H7 (cell line): Measurements from ENCODE around the gene OSBP2. TPM values are rescaled to one million over a fixed set of nuclear protein-coding genes. Genes with fewer than 3 reads are reported as not detected.

Experiments used
- DNase-seq: peaks from one replicate; pipeline ENCODE4 v3.0.0; 2012
- H3K27me3 ChIP-seq: 2 replicates; pipeline ENCODE4 v1.6.0; 2011; ENCODE audit warnings: mild to moderate bottlenecking, low read length; ENCODE audit not compliant: control insufficient read depth, insufficient read depth
- H3K36me3 ChIP-seq: replicated peaks from 2 replicates; pipeline ENCODE4 v1.5.1; 2011; ENCODE audit warnings: low read length; ENCODE audit not compliant: control insufficient read depth, insufficient read depth
- H3K4me3 ChIP-seq: 2 replicates; pipeline ENCODE4 v1.5.1; 2011; ENCODE audit warnings: low read depth, mild to moderate bottlenecking, control low read depth, low read length, moderate library complexity; ENCODE audit not compliant: insufficient read depth
- total RNA-seq: library from RNA; depleted of rRNA; stranded (reverse); fragments of >200 nt; shearing (Covaris generic); gene quantifications from 2 replicates; pipeline ENCODE4 v1.2.3, GENCODE V29; 2014

Gene OSBP2
- total RNA-seq, 1 experiment from 2014 or later = 4.7 TPM

DNA sequence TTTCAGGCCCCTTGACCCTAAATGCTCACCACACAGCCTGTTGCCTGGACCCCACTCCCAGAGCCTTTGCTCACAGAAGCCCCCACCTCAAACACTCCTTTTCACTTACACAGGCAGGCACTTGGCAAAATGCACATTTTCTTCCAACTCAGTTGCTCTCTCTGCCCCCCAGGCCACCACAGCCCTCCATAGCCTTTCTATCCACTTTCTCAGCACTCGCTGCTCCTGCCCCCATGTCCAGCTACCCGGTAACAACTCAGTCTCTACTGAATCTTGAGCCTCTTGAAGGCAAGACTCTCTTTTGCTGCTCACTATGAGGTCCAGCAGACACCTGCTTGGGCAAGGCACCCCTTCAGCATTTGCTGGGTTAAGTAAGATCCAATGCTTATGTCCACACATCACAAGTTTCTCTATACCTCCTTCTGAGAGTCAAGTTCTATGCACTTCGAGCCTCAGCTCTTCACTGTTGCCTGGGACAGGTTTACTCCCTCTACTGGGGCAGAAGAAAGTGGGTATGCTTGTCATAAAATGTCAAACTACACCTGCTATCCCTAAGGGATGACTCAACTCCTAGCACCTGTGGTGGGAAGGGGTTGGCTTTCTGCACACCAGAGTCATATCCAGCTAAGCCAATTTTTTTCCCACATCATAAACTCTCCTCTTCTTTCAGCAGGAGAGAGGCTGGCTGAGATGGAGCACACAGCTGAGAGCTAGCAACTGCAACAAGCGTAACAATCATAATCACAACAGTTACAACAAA, 237.0 kb downstream of the OSBP2 start:
- Histone ChIP-seq H3K4me3 (no peak overlapping the region), H3K27me3 (no peaks in the 10 kb centered on the region), H3K36me3 (peaks cover 67% of the 10 kb centered on the region)
- no peak for DNase-seq

DNA sequence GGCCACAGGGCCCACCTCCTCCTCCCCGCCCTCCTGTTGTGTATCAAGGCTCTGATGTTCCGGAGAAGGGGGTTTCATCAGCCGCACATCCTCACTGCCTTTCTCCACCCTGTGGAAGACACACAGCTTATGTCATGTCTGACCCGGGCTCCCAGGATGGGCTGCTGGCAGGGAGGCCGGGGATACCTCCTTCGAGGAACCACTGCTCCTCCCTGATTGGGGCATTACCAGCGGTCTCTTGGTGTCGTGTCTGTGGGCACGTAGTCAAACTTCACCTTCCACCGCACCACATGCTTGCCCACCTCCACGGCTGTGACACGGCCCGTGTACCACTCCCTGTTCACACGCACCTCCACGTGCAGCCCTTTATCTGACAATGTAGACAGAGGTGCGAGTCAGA, 238.0 kb downstream of the OSBP2 start:
- Histone ChIP-seq H3K36me3 (peaks cover 68% of the 10 kb centered on the region), H3K4me3 (no peak overlapping the region), H3K27me3 (no peaks in the 10 kb centered on the region)
- no peak for DNase-seq

DNA sequence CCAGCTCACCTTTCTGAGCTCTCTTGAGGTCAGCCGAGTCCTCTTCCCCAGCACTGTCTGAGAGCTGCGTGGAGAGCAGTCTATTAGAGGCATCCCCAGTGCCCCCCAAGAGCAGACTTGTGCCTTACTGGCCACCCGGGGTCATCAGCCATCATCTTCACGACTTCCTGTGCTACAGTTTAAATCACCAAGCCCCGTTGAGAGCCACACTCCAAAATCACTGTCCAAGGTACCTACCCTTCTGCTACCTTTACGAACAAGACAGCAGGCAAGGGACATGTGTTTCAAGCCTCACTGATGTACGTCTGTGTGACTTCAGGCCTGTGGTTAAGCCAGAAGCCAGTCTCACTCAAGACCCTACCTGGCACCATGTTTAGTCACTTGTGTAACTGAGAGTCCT, 238.8 kb downstream of the OSBP2 start:
- Histone ChIP-seq H3K4me3 (no peak overlapping the region), H3K36me3 (peaks cover 67% of the 10 kb centered on the region), H3K27me3 (no peaks in the 10 kb centered on the region)
- no peak for DNase-seq

DNA sequence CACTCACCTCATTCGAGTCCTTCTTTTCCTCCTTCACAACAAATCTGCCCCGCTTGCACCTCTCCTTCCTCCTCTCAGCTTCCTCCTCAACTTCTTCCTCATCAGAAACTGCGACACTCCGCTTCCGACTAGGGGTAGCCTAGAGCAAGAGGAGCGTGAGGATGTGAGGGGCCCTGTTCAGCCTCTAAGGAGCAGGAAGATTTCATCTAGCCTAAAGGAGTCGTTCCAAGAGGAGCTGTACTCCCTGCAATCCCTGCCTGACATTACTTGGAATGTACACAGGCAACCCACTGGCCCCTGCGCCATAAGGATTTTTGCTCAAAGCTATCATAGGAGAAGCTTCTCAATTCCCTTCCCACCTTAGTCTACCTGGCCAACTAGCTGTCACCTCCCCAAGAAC, 239.4 kb downstream of the OSBP2 start:
- no peak overlapping the region for H3K4me3 ChIP-seq
- DNase-seq = no peak
- peaks cover 68% of the 10 kb centered on the region for H3K36me3 ChIP-seq
- H3K27me3 ChIP-seq = no peaks in the 10 kb centered on the region

DNA sequence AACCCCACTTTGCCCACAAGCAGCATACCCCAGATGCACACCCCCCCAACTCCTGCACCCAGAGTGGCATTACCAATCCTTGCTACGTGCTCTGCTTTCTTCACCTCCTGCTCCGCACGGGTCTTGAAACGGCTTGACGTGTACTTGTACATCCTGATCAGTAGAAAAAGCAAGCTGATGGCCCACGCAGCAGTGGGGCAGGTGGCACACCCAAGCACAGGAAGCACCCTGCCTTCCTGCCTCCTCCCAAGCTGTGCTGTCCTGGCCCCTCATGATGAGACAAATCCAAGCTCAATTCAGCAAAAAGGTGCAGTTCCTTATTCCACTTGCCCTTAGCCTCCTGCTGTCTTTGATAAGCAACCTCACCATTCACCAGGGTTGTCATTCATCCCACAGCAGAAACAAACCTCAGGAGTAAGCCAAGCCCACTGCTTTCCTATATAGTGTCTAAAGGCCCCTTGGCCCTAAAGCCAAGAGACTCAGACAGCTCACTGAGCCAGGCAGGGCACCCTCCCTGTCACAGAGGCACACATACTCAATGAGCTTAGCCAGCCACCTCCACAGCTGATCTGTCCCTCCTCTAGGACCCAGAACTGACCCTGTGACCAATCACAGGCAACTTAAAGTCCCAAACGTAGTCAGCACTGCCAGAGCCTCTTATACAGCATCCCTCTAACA, 246.2 kb downstream of the OSBP2 start:
- H3K4me3 ChIP-seq = no peak overlapping the region
- no peaks in the 10 kb centered on the region for H3K27me3 ChIP-seq
- no peak for DNase-seq
- H3K36me3 ChIP-seq = peaks cover 74% of the 10 kb centered on the region

DNA sequence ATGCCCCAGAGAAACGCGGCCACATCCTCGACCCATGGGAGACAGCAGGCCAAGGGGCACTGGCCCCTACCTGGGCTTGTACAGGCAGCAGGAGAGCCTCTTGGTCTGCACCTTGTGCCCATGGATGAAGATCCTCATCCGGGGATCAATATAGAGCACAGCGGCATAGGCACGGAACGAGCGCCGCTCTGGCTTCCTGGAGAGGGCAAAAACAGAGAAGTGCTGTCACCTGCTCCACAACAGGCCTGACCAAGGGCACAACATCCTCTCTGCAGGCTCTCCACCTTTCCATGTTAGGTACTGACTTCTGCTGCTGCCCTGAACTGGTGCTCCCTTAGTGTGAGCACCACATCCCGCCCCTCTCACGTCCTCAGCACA, 246.7 kb downstream of the OSBP2 start:
- H3K36me3 ChIP-seq = peaks cover 76% of the 10 kb centered on the region
- no peak for DNase-seq
- H3K4me3 ChIP-seq = no peak overlapping the region
- no peaks in the 10 kb centered on the region for H3K27me3 ChIP-seq

DNA sequence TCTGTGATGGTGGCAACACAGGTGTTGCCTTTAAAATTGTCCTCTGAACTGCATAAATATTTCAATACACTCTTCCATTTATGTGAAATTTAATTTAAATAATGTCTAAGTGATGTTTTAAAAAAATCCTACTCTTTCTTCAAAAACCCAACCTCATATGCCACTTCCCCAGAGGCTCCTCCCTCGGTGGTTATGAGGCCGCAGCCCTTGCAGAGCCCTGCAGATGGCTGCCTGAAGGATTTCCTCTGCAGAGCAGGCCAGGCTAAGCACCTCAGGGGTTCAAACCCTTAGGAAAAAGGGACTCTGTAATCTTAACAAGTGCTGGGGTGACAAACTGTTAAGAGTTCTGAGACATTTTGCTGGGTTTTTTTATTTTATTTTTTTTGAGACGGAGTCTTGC, 248.7 kb downstream of the OSBP2 start:
- DNase-seq = no peak
- Histone ChIP-seq H3K27me3 (no peaks in the 10 kb centered on the region), H3K4me3 (no peak overlapping the region), H3K36me3 (peaks cover 66% of the 10 kb centered on the region)

DNA sequence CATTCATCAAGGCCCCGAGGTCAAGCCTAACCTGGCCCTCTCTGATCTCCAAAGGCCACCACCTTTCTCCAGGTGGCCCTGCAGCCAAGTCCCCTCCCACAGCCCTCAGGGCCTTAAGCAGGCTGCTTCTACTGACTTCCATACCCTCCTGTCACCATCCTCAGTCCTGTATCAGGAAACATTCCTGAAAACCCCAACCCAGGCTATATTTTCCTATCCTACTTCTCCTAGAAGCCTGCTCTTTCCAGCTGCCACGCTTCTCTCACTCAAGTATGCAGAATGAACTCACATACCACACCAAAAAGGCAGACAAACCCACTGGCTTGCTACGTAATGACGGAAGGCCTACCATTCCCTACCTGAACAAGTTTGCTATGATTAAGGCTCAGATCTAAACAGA, 250.3 kb downstream of the OSBP2 start:
- H3K4me3 ChIP-seq = no peak overlapping the region
- peaks cover 66% of the 10 kb centered on the region for H3K36me3 ChIP-seq
- no peak for DNase-seq
- no peaks in the 10 kb centered on the region for H3K27me3 ChIP-seq

DNA sequence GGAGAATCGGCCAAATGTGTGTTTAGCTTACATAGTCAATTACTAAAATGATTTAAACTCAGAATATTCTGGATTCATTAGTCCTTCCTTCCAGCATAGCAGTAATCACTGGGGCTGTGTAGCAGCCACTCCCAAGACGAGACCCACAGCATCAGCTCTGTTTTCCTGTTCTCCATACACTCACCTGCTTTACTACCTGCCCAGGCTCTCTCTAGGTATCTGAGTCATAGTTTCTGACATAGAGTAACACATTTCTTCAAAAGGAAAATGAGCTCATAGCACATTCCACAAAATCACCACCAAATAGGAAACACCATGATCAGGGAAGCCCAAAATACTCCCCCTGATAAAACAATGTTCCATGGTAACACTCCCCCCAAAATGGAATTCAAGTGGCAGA, 251.0 kb downstream of the OSBP2 start:
- no peak for DNase-seq
- Histone ChIP-seq H3K27me3 (no peaks in the 10 kb centered on the region), H3K4me3 (no peak overlapping the region), H3K36me3 (peaks cover 65% of the 10 kb centered on the region)

DNA sequence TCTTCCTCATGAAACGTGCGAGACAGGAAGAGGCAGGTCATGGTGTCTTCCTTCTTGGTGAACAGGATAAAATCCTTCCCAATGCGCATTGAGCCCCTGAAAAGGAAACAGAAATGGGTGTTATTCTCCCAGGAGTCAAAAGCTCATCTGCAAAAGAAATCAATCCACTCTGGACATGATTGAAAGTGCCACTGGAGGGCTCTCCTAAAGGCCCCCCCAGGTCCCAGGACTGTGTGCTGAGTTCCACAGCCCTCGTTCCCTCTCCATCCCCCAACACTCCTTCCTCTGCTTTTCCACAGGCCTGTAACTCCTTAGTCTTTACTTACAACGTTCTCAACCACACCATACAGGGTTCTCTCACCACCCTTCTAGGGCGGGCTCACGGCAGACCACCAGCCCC, 251.7 kb downstream of the OSBP2 start:
- H3K27me3 ChIP-seq = no peaks in the 10 kb centered on the region
- H3K4me3 ChIP-seq = no peak overlapping the region
- H3K36me3 ChIP-seq = peaks cover 63% of the 10 kb centered on the region
- no peak for DNase-seq

DNA sequence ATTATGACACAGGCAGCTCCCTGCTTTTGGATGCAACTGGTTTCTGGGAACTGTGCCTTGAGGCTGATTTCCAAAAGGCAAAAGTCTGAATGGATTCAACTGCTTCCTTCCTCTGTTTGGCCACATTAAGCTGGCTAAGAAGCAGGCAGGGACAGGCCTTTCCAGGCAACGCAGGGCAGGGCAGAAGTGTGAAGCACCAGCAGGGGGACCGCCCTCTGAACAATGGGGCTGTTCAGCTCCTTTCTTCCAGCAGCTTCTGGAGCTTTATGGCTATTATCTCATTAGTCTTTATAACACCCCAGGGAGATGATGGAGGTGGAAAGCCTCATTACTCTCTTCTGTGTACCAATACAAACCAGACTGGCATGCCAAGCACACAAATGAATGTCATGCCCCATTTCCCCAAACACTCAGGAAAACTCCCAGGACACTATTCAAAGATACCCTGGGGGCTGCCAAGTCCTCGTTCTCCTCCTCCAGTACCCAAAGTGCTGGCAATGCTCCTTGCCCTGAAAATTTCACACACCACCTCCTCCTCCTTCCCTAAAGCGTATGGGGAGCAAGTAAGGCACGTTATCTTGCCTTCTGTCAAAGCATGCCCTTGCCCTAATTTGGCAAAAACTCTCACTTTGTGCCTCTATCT, 252.6 kb downstream of the OSBP2 start:
- DNase-seq = no peak
- H3K36me3 ChIP-seq = peaks cover 57% of the 10 kb centered on the region
- no peaks in the 10 kb centered on the region for H3K27me3 ChIP-seq
- no peak overlapping the region for H3K4me3 ChIP-seq

DNA sequence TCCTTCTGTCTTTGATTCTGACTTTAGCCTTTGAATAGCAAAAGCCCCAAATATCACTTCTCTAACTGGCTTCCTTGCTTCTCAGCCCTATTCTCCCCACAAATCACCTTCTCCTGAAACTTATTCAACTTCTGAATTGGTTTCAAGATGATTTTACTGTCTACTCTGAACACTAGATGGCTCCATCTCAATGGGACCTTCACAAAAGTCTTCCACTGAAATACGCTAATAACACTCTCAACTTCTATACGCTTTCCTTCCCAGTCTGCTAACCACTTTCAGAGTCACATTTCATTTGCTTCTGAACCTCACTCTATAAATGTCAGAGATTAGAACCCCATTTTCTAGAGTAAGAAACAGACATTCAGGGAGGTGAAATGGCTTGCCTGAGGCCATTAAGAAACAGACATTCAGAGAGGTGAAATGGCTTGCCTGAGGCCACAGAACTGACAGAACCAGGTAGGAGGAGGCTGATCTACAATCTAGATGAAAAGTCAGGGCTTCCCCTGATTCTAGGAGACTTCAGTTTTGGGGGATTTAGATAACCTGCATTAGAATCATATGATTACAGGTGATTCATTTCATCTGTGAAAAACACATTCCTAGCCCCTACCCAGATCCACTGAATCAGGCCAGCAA, 253.3 kb downstream of the OSBP2 start:
- Histone ChIP-seq H3K36me3 (peaks cover 56% of the 10 kb centered on the region), H3K4me3 (no peak overlapping the region), H3K27me3 (no peaks in the 10 kb centered on the region)
- DNase-seq = no peak

DNA sequence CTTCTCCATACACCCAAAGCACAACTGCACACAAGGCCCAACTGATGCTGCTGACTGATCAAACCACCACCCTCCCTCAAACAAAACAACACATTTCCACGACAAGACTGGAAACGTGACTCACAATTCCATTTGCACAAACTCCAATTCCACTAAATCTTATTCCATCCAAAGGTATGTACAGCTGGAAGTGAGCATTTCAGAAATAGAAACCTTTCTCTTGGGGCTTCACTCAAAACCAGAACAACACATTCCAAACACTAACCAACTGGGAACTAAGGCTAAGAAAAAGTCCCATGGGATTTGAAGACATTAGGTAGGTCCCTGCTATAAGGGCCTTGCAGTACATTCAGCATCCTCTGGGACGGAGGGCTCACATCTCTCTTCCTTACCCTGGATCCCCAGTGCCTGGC, 254.3 kb downstream of the OSBP2 start:
- Histone ChIP-seq H3K27me3 (no peaks in the 10 kb centered on the region), H3K4me3 (no peak overlapping the region), H3K36me3 (peaks cover 52% of the 10 kb centered on the region)
- no peak for DNase-seq

DNA sequence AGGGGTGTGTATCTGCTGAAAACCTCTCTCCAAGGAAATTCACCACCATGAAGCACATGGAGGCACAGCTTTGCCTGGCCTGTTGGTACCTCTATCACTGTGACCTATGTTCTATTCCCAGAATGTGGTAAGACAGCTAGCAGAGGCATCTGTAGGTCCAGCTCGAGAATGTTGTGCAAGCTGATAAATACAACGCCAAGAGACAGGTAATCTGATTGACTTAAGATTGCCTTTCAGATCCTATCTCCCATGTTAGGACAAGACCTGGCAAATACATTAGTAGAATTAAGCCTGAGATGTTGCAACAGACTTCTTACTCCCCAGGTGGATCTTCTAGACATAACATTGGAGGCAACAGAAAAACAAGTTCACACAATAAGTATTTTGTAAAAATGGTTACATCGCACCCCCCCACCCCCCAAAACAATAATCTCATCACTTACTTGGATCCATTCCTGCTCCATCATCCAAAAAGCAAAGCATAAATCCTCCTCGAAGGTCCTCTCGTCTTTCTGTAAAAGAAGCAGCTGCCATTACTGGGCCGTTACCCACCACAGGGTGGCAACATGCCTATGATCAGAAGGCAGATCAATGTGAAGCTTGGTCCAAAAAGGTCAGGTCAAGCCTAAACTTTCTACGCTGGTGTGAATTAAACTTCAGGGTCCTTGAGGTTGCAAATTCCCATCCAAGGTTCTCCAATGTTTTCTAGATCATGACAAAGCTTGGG, 255.4 kb downstream of the OSBP2 start:
- Histone ChIP-seq H3K36me3 (peaks cover 43% of the 10 kb centered on the region), H3K27me3 (no peaks in the 10 kb centered on the region), H3K4me3 (no peak overlapping the region)
- DNase-seq = no peak
